Uterus (tissue), 4 donors: ENCODE data around the gene POU1F1. TPM values are rescaled to one million over a fixed set of nuclear protein-coding genes. Genes with fewer than 3 reads are reported as not detected.

Source experiments
- DNase-seq, 2 donors: peaks; one replicate each; pipeline ENCODE4 v3.0.0-alpha.2; 2019 to 2020
- H3K27ac ChIP-seq, 2 donors: fragments of 200-600 bp; sonication (generic); 1 replicate in 1 of 2; 2 replicates in 1 of 2; pipeline ENCODE4 v1.5.1; 2016 to 2018
- H3K27me3 ChIP-seq, 2 donors: fragments of 200-600 bp; sonication (generic); one replicate each; pipeline ENCODE4 v1.5.1; 2018 to 2019; ENCODE audit warnings: control low read depth in 1 of 2
- H3K36me3 ChIP-seq, 2 donors: fragments of 200-600 bp; sonication (generic); one replicate each; pipeline ENCODE4 v1.5.1; 2019; ENCODE audit warnings: control low read depth in 1 of 2
- H3K4me1 ChIP-seq, 2 donors: fragments of 200-600 bp; sonication (generic); one replicate each; pipeline ENCODE4 v1.5.1; 2018 to 2019; ENCODE audit warnings: control low read depth in 1 of 2
- H3K4me3 ChIP-seq, 2 donors: fragments of 200-600 bp; sonication (generic); 1 replicate in 1 of 2; 2 replicates in 1 of 2; pipeline ENCODE4 v1.5.1; 2018 to 2019; ENCODE audit warnings: mild to moderate bottlenecking in 1 of 2
- H3K9me3 ChIP-seq, 2 donors: fragments of 200-600 bp; sonication (generic); one replicate each; pipeline ENCODE4 v1.5.1; 2019; ENCODE audit warnings: control low read depth in 1 of 2
- POLR2A ChIP-seq, 2 donors: fragments of 450-650 bp; IDR thresholded peaks; one replicate each; pipeline ENCODE4 v1.6.1; 2016; ENCODE audit warnings: antibody characterized with exemption in 2 of 2, mild to moderate bottlenecking in 1 of 2, moderate library complexity in 1 of 2
- intact Hi-C: fragments of 100-400 bp; cut with DNase I; formaldehyde crosslinking; loops from one replicate; pipeline ENCODE4 v1.15.1; 2023; ENCODE audit warnings: low total_unique reads
- total RNA-seq, 4 donors: library from RNA; depleted of rRNA in 3 of 4; stranded (reverse); fragments of >200 nt in 3 of 4; gene quantifications; one replicate each; pipeline versions ENCODE4 v1.1.0 to v1.2.4, GENCODE V29; 2014 to 2023
- TF ChIP-seq, protein P1 (sequence below), 4 experiments: fragments of 200-600 bp in 2 of 4; fragments of 450-650 bp in 2 of 4; sonication (generic) in 2 of 4; IDR thresholded peaks; one replicate each; pipeline ENCODE4 v1.5.1; 2016 to 2019; ENCODE audit warnings: antibody characterized with exemption in 4 of 4, mild to moderate bottlenecking in 2 of 4, moderate library complexity in 1 of 4
- donor health status: DM: yes; HTN: yes; CAD: no.

POU1F1 gene
- not detected for total RNA-seq

DNA sequence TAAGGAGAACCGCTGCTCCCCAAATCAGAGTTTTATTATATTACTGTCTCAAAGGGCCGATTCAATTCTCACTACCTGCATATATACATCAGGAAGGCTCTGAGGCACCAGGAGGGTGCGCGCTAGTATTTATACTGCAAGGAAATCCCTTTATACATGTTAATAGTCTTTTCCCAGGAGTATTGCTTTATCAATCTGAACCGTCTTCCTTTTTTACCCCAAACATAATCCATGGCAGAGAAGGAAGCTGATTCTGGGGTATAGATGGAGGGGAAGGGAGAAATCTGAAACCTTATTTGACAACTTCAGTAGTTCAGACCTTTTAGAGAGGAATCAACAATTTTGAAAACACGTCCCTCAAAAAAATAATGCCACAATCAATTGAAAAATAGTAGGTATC is at the start of gene POU1F1:
Gene POU1F1, minus strand, starts transcription at position 101 of the 400 bp plus-strand sequence. CDS start 122 bp downstream, outside the sequence.
- intact Hi-C loops: no loop called here
- DNase-seq: no peak

GRCh38 chr3:87324609-87325008 is 48.2 kb upstream of the POU1F1 start:
- H3K27ac ChIP-seq: no peak overlapping the region
- TF ChIP-seq, protein P1, sequence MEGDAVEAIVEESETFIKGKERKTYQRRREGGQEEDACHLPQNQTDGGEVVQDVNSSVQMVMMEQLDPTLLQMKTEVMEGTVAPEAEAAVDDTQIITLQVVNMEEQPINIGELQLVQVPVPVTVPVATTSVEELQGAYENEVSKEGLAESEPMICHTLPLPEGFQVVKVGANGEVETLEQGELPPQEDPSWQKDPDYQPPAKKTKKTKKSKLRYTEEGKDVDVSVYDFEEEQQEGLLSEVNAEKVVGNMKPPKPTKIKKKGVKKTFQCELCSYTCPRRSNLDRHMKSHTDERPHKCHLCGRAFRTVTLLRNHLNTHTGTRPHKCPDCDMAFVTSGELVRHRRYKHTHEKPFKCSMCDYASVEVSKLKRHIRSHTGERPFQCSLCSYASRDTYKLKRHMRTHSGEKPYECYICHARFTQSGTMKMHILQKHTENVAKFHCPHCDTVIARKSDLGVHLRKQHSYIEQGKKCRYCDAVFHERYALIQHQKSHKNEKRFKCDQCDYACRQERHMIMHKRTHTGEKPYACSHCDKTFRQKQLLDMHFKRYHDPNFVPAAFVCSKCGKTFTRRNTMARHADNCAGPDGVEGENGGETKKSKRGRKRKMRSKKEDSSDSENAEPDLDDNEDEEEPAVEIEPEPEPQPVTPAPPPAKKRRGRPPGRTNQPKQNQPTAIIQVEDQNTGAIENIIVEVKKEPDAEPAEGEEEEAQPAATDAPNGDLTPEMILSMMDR (IDR thresholded peaks at IDR 0.05): no peak
- no peak for TF ChIP-seq POLR2A (IDR thresholded peaks at IDR 0.05)
- H3K4me1 ChIP-seq: no peaks in the 10 kb centered on the region
- no peak for DNase-seq
- no peaks in the 10 kb centered on the region for H3K36me3 ChIP-seq
- no peak overlapping the region for H3K4me3 ChIP-seq
- H3K27me3 ChIP-seq: no peaks in the 10 kb centered on the region
- intact Hi-C loops: no loop called here
- no peaks in the 10 kb centered on the region for H3K9me3 ChIP-seq

More for the DNA sequence above, at the start of gene POU1F1:
- Histone ChIP-seq H3K27ac (no peak within 1 kb of the TSS), H3K27me3 (no peaks in the 10 kb centered on the region), H3K4me1 (no peaks in the 10 kb centered on the region), H3K9me3 (no peaks in the 10 kb centered on the region), H3K4me3 (no peak within 1 kb of the TSS), H3K36me3 (no peaks in the 10 kb centered on the region)
- TF ChIP-seq, protein P1 (IDR thresholded peaks at IDR 0.05): no peak
- no peak for TF ChIP-seq POLR2A (IDR thresholded peaks at IDR 0.05)

GRCh38 chr3:87320756-87321626 is 44.6 kb upstream of the POU1F1 start:
- intact Hi-C loops: no loop called here
- no peaks in the 10 kb centered on the region for H3K4me1 ChIP-seq
- H3K9me3 ChIP-seq: no peaks in the 10 kb centered on the region
- no peaks in the 10 kb centered on the region for H3K36me3 ChIP-seq
- no peak for DNase-seq
- no peak for TF ChIP-seq POLR2A (IDR thresholded peaks at IDR 0.05)
- TF ChIP-seq, protein P1 (IDR thresholded peaks at IDR 0.05): no peak
- H3K27me3 ChIP-seq: no peaks in the 10 kb centered on the region
- H3K27ac ChIP-seq: no peak overlapping the region
- no peak overlapping the region for H3K4me3 ChIP-seq

DNA sequence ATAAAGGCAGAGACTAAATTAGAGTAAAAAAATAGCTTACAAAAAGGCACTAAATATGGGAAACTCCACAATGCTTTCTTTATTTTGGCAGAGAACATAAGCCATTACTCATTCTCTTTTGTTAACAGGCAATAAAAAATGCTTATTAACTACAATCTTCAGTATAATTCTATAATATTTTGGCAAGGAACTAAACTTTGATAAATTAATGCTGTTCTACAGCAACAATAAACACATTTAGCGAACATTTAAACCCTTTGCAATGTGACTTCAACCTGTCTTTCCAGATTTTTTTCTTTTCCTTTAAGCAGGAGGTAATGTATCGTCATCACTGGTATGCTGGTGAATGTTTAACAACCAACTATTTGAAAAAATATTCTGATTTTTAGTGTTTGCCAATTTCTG is 42.2 kb upstream of the POU1F1 start:
- H3K27me3 ChIP-seq: no peaks in the 10 kb centered on the region
- DNase-seq: no peak
- H3K36me3 ChIP-seq: no peaks in the 10 kb centered on the region
- no peaks in the 10 kb centered on the region for H3K4me1 ChIP-seq
- TF ChIP-seq, protein P1 (IDR thresholded peaks at IDR 0.05): no peak
- TF ChIP-seq POLR2A (IDR thresholded peaks at IDR 0.05): no peak
- H3K4me3 ChIP-seq: no peak overlapping the region
- H3K27ac ChIP-seq: no peak overlapping the region
- H3K9me3 ChIP-seq: no peaks in the 10 kb centered on the region
- intact Hi-C loops: no loop called here

DNA sequence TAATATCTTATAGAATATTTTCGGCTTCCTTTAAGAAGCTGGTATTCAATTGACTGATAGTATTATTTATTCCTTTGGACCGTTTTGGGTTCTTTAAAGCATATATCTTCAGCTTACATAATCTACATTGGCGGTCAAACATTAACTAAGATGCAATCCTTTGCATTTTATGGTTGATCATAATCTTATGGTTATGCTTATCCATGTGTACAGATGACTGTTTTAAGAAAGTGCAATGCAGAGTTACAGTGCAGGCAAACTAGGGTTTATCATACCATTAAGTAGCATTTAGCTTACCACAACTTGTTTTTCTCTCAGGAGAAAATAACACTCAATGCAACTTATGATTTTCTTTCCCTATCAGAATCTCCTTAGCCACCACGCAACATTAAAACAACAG is 41.4 kb upstream of the POU1F1 start:
- Histone ChIP-seq H3K4me3 (no peak overlapping the region), H3K9me3 (no peaks in the 10 kb centered on the region), H3K4me1 (no peaks in the 10 kb centered on the region), H3K27ac (no peak overlapping the region), H3K27me3 (no peaks in the 10 kb centered on the region), H3K36me3 (no peaks in the 10 kb centered on the region)
- no peak for DNase-seq
- TF ChIP-seq, protein P1 (IDR thresholded peaks at IDR 0.05): no peak
- TF ChIP-seq POLR2A (IDR thresholded peaks at IDR 0.05): no peak
- intact Hi-C loops: no loop called here
